Measurements from ENCODE around the gene ANTKMT. TPM values are rescaled to one million over a fixed set of nuclear protein-coding genes. Genes with fewer than 3 reads are reported as not detected.

The ANTKMT gene
- total and polyA plus RNA-seq, 2 donors (not counting 3 experiments of a cell fraction or from before 2014, with no cell fraction given) = 26.1 to 27.9 TPM

DNA sequence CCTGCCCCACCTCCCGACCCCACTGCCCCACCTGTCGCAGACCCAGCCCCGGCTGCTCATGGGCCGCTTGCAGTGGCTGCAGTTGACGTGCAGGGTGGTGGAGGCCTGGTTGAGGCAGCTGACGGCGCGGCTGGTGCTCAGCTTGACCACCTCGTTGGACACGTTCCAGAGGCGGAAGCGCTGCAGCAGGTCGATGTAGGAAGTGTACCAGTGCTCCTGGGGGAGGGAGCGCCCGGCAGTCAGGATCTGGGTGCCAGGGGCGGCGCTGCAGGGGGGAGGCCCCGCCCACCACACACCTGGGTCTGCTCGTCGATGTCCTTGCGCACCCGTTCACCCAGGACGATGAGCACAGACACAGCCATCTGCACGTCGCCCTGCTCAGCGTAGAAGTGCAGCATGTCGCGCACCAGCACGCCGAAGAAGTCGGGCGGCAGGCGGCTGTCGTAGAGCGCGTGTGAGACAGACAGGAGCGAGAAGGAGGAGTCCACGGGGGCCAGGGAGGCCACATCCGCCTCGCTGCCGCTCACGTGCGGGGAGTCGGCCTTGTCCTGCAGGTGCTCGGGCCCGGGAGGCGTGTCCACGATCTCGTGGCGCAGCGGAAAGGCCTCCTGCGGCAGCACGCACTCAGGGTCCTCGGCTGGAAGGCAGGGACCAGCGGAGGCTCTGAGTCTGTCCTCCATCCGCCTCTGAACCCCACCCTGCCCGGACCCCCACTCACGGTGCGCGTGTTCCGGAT lies 35.8 kb upstream of the ANTKMT start:
- dilution Hi-C loops (cut with MboI; ENCODE audit: extremely low pct_ligation_motif_present, low sequenced_read_pairs) = no loop called here
- CTCF ChIA-PET = interaction anchor here (1.5 to 1.8 kb wide), 2 partner anchors 10 to 106 kb away, joined by 4 to 5 read pairs; partner anchors contain the start of gene RHBDL1

More for the DNA sequence above, 35.8 kb upstream of the ANTKMT start:
- no peak for DNase-seq (ENCODE audit: low read depth, low spot score)
- BruUV-seq (replicated peaks) = no TSS peak
- no peaks in the 10 kb centered on the region for H3K9me1 ChIP-seq (replicated peaks; ENCODE audit: control insufficient read depth, extremely low read depth, insufficient read depth, low read length)
- no peak overlapping the region for H2AFZ ChIP-seq (ENCODE audit: low read depth, low read length)
- no peak overlapping the region for H3K4me2 ChIP-seq (ENCODE audit: insufficient read depth, low read length)
- H4K20me1 ChIP-seq (replicated peaks; ENCODE audit: control insufficient read depth, extremely low read depth, insufficient read depth, low read length) = no peaks in the 10 kb centered on the region
- no peaks in the 10 kb centered on the region for H3K9me3 ChIP-seq (replicated peaks; ENCODE audit: control insufficient read depth, insufficient read depth, low read length)
- no peak for TF ChIP-seq POLR2A (IDR thresholded peaks at IDR 0.05; ENCODE audit: low read depth, low read length)
- TF ChIP-seq, protein P1, sequence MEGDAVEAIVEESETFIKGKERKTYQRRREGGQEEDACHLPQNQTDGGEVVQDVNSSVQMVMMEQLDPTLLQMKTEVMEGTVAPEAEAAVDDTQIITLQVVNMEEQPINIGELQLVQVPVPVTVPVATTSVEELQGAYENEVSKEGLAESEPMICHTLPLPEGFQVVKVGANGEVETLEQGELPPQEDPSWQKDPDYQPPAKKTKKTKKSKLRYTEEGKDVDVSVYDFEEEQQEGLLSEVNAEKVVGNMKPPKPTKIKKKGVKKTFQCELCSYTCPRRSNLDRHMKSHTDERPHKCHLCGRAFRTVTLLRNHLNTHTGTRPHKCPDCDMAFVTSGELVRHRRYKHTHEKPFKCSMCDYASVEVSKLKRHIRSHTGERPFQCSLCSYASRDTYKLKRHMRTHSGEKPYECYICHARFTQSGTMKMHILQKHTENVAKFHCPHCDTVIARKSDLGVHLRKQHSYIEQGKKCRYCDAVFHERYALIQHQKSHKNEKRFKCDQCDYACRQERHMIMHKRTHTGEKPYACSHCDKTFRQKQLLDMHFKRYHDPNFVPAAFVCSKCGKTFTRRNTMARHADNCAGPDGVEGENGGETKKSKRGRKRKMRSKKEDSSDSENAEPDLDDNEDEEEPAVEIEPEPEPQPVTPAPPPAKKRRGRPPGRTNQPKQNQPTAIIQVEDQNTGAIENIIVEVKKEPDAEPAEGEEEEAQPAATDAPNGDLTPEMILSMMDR (IDR thresholded peaks at IDR 0.05; ENCODE audit: extremely low read depth in 1 of 2, insufficient read depth in 1 of 2, low read depth in 1 of 2, low read length in 2 of 2) = no peak
- TF ChIP-seq MYC (IDR thresholded peaks at IDR 0.05; ENCODE audit: low read depth, low read length) = no peak
- no peak for TF ChIP-seq GATA2 (IDR thresholded peaks at IDR 0.05; ENCODE audit: insufficient read depth, insufficient read length, low read depth, low read length)
- TF ChIP-seq, protein P2, sequence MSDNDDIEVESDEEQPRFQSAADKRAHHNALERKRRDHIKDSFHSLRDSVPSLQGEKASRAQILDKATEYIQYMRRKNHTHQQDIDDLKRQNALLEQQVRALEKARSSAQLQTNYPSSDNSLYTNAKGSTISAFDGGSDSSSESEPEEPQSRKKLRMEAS (IDR thresholded peaks at IDR 0.05; ENCODE audit: insufficient read depth, insufficient read length) = no peak
- no peak for TF ChIP-seq JUN (IDR thresholded peaks at IDR 0.05; ENCODE audit: borderline replicate concordance, insufficient read depth, insufficient read length, low read depth)
- H3K4me1 ChIP-seq (ENCODE audit: control insufficient read depth, extremely low read depth, insufficient read depth, low read length) = peaks cover 26% of the 10 kb centered on the region
- H3K79me2 ChIP-seq (ENCODE audit: control insufficient read depth, insufficient read depth, low read length) = peaks cover 31% of the 10 kb centered on the region
- intact Hi-C loops (cut with micrococcal nuclease) = no loop called here
- no peak for FAIRE-seq
- POLR2A ChIA-PET = no interaction called here
- no peak overlapping the region for H3K4me3 ChIP-seq (replicated peaks in 1 of 3; ENCODE audit: insufficient read depth in 1 of 3, low read depth in 1 of 3, low read length in 3 of 3)
- H3K27ac ChIP-seq (ENCODE audit: insufficient read depth, low read depth, low read length) = no peak overlapping the region
- no peaks in the 10 kb centered on the region for H3K27me3 ChIP-seq (ENCODE audit: control insufficient read depth in 2 of 2, insufficient read depth in 2 of 2, low read length in 2 of 2)
- peaks cover 7 to 22% of the 10 kb centered on the region in 2 experiments for H3K36me3 ChIP-seq (ENCODE audit: control insufficient read depth in 2 of 2, extremely low read depth in 1 of 2, insufficient read depth in 2 of 2, low read length in 2 of 2)
- no peak overlapping the region for H3K9ac ChIP-seq (replicated peaks; ENCODE audit: extremely low read depth, insufficient read depth, low read length)

Measured in endothelial cell of umbilical vein (primary cell).